GM20431 (cell line): ENCODE results near the gene EXOC2.

Experiments used
- in situ Hi-C: fragments of 300-500 bp; cut with MseI, MboI; formaldehyde crosslinking; loops from one replicate; pipeline ENCODE4 v1.15.0; 2020; ENCODE audit warnings: low sequenced_read_pairs; ENCODE audit not compliant: unreplicated experiment

EXOC2 gene

DNA sequence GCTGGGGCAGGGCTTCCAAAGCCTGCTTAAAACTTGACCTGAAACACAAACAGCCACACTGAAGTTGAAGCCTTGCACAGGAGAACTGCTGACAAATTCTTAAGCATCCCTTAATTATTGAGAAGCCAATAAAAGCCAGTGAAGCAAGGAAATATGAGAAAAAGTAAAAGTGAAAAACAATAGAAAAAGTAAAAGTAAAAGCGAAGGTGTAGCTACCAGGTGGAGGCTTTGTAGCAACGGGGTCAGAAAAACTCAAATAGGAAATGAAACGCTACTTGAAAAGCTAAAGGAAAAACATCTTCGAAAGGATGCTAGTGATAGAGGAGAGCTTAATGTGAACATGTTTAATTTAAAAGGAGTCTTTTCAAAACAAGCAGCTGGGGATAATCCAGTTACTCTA is 203.9 kb downstream of the EXOC2 start:
- in situ Hi-C loops, result no loop called here

DNA sequence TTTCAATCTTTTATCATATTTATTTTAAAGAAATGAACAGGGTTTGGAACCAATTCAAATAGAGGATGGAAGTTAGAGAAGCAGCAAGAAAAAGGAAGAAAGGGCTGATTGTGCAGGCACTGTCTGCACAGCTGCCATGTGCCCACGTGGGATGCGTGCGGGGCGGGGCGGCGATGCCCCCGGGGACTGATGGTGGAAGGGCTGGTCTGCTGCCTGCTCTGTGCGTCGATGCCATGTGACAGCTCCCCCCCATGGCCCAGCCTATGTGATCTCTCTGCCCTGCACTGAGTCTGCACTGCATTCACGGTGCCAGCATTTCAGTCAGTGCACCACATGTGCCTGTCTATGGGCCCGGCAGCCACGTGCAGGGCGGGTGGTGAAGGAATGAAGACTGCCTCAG is 205.0 kb downstream of the EXOC2 start:
- in situ Hi-C loops, result no loop called here

DNA sequence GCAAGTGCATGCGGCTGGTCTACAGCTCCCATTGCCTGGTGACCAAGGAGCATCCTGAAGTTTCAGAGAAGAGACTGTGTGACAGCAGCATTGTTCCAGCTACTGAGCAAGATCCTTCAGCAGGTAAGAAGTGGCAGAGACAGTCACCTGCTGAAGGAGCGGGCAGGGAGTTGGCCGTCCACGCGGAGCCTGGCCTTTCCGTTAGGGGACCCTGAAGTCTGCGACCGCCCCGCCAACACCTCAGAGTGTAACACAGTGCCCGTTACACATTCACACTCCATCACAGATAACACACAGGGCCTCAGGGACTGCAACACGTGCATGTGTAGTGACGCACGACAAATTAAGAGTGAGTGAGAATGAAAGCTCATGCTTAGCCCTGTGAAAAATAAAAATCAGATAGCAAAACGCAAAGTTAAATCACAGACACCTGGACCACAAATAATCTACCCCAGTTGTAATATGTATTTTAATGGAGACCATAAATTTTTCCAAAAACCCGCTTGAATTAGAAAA is 207.2 kb downstream of the EXOC2 start:
- in situ Hi-C loops, result no loop called here

DNA sequence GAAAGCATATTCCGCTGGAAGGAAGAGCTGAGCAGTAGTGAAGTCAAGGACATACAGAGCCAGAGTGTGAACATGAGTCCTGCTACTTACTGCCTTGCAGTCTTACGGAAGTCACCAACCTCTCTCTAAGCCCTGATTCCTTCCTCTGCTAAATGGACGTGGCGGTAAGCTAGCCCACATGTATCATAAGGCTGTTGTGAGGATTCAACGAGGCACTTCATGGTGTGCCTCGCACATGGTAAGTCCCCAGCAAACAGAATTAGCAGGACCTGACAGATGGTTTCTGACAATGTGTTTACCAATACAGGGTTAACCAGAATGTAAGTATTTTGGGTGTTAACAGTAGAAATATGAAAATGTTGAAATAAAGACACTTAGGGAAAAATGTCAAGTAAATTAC is 208.2 kb downstream of the EXOC2 start:
- in situ Hi-C loops, result no loop called here

DNA sequence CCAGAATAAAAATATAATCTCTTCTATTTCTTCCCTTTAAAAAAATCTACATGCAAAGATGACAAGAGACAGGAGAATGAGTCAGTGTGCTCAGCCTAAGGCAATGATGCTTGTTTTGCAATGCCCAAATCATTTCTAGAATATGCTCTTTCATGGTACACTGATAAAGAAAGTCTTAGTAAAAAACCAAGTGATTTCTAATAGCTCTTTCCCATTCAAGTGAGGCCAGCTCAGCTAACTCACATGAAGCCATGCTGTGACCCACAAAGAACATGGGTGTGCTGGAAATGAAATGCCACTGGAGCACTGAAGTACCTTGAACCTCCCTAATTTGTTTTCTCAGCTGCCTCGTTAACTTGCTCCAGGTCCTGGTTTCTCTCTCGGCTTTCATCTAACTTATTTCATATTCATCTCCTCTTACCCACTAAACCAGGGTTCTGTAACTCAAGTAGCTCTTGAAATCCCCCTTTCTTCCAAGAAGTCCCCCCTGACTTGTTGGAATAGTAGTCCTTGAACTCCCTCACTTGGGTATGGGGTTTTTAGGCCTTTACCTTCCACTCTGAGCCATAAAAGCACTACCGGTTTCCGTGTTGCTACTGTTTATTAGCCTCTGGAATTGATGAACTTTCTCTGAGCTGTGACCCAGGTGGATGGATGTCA is 208.7 kb downstream of the EXOC2 start:
- in situ Hi-C loops, result no loop called here

DNA sequence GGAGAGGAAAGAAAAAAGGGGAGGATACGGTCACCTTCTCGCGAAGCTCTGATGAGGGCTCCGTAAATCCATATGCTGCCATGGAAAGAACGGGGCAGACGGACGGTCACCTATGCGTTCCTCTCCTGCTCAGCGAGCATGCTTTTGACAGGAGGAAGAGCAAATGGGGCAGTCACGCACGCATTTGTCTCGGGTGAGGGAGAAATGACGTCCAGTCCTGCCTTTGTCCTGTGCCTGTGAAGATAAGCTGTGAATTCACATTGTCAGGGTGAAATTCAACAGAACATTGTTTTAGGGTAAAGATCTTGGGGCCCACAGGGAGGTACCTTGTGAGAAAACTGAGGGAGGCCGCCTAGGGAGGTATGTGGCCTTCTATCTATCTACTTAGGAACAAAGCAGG is 217.6 kb downstream of the EXOC2 start:
- in situ Hi-C loops, result no loop called here

DNA sequence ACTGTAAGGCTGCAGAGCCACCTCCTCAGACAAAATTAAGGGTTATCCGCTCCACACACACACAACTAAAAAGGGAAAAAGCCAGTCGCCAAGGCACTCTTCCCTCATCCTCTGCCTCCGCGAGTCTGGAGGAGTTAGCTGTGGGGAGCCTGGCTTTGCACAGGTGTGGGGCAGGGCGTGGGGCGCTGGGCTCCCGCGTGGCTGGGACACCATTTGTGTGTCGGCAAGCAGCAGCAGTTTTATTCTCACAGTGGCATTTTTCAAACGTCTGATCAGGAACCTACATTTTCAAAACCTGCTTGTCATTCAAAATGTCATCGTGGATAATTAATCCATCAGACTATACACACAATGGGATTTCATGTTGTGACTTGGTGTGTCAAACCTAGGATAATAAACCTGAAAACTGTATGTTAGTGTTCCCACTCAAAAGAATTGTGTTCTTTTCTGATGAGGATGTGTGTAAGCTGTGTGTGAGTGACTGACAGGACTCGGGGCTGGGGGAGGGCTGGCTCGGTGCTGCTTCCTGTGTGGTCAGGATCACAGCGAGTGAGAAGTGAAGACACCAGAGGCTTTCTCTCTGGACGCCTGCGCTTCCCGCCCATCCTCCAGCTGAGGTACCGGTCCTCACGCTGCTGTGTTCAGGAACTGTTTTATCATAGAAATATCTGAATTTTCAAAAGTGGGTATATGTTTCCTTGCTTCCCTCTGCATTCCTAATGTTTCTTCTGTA is 218.3 kb downstream of the EXOC2 start:
- in situ Hi-C loops, result no loop called here

DNA sequence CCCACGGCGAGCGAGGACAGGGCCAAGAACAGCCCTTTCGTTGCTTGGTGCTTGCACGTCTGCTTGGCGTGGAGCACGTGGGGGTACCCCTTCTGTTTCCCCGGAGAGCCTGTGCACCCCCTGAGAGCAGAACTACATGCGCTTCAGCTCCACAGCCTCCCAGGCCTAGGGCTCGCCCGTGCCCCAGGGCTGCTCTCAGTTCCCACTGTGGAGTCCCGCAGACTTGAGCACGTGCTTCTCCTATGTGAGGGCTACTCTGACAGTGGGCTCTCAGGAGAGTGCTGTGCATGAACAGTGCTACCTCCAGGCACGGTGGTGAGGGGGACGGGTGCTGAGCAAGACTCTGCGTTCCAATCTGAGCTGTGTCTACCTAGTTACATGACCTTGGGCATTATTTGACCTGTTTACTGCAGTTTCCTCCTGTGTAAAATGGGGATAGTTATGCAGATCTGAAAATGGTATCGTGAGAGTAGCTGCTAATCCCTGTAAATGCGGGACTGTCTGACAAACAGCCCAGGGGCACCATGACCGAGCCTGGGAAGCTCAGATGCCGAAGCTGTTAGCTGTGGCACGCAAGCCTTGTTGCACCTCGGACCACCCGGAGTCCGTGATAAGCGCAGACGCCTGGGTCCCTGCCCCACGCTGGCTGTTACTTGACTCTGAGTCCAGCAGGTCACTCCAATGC is 219.0 kb downstream of the EXOC2 start:
- in situ Hi-C loops, result no loop called here

DNA sequence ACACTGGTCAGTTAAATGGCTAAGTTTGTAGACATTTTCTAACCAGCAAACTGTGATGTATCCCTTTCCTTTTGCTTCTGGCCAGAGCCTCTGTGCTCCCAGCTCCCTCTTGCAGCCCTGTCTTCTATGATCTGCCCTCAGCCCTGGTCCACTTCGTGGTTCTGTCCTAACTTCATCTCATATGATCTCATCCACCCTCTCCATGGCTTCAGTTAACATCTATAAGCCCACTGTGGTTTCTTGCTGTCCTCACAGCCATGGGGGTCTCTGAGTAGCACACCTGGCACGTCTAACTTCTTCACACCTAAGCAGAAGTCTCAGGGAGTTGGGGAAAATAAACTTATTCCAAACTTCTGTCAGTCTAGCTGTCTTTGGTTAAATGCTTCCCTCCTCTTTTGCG is 219.6 kb downstream of the EXOC2 start:
- in situ Hi-C loops, result no loop called here

DNA sequence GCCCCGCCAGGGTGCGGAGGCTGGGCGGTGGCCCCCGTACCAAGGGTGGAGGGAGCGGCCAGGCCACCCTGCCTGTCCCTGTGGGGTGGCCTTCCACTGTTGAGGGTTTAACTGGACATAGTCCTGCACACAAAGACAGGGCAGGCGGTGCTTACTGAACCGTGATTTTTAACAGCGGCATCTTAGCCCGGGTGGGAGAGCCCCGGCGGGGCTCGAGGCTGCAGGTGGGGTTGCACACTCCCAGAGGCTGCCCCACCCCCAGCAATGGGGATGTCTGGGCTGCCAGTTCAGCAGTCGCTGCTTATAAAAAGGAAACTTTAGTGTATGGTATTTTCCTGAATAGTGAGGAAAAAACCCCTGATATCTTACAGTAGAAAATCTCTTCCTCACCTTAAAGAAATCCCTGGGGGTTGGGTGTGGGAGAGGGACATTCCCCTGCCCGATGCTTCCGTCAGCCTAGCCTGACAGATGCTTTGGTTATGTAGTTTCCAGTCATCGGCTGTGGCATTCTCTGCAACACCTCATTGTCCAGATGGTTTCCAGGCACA is 222.0 kb downstream of the EXOC2 start:
- in situ Hi-C loops, result no loop called here

DNA sequence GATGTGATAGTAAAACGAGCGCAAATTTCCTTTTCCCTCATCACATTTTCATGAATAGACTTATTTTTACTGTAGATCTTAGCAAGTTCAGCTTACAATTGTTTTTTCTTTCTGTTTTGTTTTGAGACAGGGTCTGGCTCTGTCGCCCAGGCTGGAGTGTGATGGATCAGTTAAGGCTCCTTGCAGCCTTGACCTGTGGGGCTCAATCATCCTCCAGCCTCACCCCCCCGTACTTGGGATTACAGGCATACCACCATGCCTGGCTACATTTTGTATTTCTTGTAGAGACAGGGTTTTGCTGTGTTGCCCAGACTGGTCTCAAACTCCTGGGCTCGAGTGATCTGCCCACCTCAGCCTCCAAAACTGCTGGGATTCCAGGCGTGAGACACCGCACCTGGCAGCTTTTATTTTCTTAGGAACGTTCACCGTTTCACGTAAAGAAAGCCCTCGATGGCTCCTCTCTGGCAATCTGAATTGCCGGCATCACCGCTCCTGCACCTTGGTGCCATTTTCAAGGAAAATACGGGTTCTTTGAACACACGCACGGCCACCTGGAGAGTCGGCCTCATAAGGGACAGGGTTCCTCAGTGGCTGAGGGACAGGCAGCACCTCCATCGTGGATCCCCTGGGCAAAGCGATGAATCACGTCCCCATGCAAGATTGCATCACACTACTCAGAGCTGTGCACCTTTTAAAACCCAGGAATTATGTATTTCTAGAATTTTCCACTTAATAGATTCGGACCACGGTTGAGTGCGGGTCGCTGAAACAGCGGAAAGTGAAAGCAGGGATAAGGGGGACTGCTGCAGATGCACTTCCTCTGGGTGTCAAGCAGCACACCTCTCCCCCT is 222.7 kb downstream of the EXOC2 start:
- in situ Hi-C loops, result no loop called here

DNA sequence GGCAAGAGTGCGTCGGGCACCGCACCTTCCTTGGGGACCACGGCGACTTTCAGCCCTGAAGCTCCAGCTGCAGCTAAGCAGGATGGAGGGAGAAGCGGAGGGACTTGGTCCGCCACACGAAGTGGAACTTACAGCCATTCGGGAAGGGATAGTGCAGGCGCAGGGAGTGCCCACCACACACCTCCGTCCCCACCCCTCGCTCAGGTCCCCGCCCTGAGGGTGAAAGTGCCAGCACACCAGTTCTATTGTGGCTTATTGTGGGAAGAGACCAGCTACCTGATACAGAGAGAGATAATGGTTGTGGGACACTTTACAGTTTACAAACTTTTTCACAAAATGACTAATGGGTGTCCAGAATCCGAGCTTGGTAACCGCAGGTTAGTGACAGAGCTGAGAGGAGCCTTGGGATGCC is 225.3 kb downstream of the EXOC2 start:
- in situ Hi-C loops, result no loop called here

DNA sequence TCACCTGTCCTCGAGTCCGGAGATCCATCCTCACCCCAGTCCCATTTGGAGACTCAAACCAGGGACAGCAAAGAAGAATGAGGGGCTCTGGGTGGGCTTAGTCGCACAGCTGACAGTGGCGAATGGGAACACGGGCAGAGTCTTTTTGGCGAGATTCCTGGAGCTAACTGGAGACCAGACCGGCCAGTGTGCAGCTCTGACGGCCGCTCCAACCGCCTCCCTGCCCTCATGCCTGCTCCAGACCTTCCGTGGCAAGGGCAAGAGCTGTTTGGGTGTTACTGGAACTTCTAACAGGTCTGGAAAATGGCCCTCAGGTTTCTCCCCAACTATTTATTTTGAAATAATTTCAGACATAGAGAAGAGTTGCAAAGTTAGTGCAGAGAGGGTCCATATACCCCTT is 225.8 kb downstream of the EXOC2 start:
- in situ Hi-C loops, result no loop called here

DNA sequence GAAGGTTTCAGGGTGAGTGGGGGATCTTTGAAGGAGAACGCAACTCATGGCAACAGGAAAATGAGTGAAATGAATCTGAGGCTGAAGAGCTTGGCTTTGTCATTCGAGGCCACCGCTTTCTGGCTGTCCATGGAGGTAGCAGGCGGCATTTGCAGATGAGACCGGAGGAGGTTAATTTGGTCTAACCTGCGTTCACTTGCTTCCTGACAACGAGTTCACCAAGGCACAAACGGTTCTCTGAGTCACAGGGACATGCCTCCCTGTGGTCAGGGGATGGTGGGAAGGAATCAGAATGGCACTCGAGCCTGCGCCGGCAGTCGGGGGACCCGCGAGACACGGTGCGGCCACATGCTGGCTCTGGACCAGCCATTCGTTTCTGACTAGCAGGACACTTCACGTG is 226.4 kb downstream of the EXOC2 start:
- in situ Hi-C loops, result no loop called here

DNA sequence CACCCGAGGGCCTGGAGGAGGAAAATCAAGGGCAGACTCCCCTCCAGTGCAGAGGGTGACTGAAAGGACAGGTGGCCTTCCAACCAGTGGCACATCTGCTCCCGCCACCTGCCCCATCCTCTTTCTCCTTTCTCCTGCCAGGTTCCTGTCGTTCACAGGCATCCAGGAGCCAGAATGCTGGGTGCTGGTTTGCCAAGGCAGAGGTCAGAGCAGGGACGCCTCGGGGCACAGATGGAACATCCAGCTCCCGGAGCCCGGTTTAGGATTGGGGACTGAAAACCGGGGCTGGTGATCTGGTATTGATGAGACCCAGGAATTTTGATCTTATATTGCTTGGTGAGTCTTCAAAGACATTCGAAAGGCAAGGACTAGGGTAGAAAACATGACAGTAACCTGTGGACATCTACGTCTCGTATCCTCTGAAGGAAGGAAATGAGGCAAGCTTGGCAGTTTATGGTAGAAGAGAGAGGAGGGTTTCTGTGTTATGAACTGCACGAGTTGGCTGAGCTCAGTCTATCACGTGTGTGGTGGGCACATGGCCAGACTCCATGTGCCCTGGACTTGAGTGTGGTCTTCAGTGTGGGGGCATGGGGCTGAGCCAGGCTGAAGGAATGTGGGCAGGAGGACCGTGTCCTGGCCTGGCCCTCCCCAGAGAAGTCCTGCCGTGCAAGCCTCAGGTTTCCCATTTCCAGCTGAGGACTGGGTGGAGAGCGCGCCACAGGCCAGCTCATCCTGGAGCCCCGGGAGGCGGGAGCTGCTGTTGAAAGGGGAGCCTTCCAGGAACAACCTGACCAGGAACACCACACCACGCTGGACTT is 227.2 kb downstream of the EXOC2 start:
- in situ Hi-C loops, result no loop called here

DNA sequence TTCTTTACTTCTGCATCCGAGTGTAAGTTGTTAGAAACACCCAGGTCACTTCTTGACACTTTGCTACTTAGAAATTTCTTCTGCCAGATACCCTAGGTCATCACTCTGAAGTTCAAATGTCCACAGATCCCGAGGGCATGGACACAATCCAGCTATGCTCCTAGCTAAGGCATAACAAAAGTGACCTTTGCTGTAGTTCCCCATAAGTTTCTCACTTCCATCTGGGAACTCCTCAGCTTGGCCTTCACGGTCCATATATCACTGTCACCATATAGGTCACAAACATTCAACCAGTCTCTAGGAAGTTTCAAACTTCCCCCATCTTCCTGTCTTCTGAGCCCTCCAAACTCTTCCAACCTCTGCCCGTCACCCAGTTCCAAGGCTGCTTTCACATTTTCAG is 236.1 kb downstream of the EXOC2 start:
- in situ Hi-C loops, result no loop called here

DNA sequence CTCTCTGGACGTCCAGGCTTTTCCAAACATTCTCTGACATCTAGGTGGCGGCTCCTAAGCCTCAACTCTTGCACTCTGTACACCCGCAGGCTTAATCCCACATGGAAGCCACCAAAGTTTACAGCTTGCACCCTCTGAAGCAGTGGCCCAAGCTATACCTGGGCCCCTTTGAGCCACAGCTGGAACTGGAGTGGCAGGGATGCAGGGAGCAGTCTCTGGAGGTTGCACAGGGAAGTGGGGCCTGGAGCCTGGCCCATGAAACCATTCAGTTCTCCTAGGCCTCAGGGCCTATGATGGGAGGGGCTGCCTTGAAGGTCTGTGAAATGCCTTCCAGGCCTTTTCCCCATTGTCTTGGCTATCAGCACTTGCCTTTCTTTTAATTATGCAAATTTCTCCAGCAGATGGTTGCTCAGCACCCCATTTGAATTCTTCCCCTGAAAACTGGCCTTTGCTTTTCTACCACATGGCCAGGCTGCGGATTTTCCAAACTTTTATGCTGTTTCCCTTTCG is 236.5 kb downstream of the EXOC2 start:
- in situ Hi-C loops, result no loop called here

DNA sequence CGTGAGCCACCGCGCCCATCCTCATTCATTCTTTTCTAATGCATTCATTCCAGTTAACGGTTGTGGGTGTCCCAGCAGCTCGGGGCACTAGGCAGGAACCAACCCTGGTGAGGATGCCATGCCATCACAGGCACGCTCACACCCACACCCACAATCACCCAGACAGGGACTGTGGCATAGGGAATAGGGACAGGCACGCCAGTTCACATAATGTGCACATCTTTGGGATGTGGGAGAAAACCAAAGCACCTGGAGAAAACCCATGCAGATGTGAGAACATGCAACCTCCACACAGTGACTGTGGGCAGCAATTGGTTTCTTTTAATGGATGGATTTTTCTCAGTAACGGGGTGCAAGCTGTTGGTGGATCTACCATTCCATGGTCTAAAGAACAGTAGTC is 237.1 kb downstream of the EXOC2 start:
- in situ Hi-C loops, result no loop called here

DNA sequence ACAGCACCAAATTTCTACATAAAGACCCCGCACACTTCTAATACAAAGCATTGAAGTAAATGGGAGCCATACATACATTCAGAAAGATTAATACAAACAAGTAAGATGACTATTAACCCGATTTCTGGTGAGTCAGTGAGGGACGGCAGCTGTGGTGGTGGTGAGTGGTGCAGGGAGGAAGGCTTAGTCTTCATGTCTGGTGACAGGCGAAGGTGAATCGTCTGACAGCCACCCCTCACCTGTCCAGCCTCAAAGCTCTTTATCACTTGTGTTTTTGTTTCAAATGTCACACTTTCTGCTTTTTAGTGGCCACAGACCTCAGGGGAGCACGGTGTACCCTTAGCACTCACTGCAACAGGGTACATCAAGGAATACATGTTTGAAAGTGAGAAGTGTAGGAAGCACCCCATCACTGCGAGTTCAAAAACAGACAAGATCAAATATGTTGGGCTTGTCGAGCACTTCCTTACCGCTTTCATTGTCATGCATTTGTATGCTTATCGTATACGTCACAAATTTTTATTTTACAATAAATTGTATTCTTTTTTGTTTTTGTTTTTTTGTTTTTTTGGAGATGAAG is 237.8 kb downstream of the EXOC2 start:
- in situ Hi-C loops, result no loop called here
